Embryonic facial prominence (tissue), 1 donor: ENCODE data around the gene RASSF3.
"Not testable (repeated sequence)": the region's sequence is repeated elsewhere in the genome, so short reads cannot be mapped to it uniquely, and the experiment has no call there.

Experiments used
- DNase-seq: peaks from one replicate; pipeline ENCODE4 v3.0.0-alpha.2; 2016; ENCODE audit errors: extremely low spot score

Gene RASSF3

GRCh38 chr12:64595863-64596793 is 14.2 kb upstream of the RASSF3 start:
- DNase-seq: no peak

- no peak for DNase-seq
These were observed 11.5 kb upstream of the RASSF3 start for GRCh38 chr12:64598831-64599230.

DNA sequence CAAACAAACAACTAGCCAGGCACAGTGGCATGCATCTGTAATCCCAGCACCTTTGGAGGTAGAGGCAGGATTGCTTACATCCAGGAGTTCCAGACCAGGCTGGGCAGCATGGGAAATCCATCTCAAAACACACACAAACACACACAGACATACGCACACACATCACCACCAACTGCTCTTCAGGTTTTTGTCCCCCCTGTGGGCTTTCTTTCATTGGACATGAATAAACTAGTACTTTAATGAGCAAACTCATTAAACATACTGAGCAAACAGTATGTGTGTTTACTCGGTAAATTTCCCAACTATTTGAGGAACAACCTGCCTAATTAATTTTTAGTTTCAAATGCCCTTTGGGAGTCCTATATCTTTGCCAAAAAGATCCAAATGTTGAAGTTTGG is 10.1 kb upstream of the RASSF3 start:
- no peak for DNase-seq

GRCh38 chr12:64603183-64603841 is 7.0 kb upstream of the RASSF3 start:
- no peak for DNase-seq

GRCh38 chr12:64608901-64609535 is 1.3 kb upstream of the RASSF3 start:
- DNase-seq: no peak

DNA sequence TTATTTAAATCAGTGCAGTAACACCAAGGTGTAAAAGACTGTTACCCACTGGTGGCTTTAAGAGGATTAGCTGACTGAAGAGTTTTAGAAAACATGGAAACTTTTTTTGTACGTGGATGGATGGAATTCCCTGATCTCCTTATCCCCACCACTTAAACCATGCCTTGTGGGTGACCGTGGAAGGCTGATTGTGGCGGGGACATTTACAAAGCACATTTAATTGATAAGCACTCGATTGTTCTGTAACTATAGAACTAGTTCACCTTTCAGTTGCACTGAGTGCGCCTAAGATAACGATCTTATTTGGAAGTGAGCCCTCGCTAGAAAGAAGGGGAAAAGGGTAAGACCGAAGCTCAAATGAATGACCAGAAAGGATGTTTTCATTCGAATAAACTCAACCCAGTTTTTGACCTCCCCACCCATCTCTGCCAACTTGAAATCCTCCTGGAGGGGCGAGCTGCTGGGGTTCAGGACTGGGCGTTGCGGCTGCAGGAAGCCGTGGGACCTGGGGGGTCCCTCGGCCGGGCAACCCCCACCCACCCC is 688 bp upstream of the RASSF3 start:
- no peak for DNase-seq

- no peak for DNase-seq
These were observed 505 bp downstream of the RASSF3 start for GRCh38 chr12:64610660-64611340.

- no peak for DNase-seq
These were observed 1.3 kb downstream of the RASSF3 start for GRCh38 chr12:64611341-64612284.

- no peak for DNase-seq
These were observed 2.5 kb downstream of the RASSF3 start for GRCh38 chr12:64612843-64613242.

GRCh38 chr12:64613775-64614398 is 3.6 kb downstream of the RASSF3 start:
- DNase-seq: not testable (repeated sequence)

DNA sequence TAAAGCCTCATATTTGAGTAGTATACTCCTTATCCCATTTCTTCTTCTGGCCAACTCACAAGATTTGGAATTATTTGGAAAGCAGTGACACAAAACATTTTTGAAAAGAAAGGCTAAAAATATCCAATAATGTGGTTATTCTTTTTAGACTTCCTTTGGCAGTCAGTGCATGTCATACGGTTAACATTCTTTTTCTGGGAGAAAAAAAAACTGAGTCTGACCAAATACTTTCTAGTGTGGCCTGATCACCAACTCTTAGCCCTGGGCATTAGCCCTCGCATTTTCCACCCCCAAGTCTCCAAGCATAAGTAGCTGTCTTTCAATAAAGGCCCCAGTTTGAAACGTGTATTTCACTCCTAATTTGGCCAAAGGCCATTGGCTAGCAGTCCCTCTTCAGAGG is 5.9 kb downstream of the RASSF3 start:
- no peak for DNase-seq

DNA sequence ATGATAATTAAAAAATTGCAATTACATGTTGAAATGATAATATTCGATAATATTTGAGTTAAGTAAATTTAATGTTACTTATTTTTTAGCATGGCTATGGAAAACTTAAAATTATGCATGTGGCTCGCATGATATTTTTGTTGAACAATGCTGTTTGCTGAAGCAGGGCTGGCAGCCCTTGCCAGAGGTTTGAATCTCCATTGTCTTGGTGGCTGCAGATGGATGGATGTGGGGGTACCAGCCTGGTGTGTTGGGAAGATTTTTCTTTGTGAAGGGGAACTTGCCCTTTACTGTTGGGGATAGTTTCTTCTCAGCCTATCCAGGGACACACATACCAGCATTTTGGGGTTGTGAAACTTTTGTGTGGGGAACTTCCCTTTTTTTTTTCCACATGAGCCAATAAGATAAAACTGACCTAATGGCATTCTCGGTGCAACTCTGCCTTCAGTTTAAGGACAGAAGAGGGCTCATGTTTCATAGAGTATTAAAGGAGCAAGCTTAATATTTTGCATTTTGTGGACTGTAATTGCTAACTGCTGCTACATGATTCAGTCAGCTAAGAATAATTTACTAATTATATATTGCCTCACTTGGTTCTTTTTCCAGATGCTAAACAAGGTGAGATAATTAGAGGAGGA is 8.8 kb downstream of the RASSF3 start:
- no peak for DNase-seq

GRCh38 chr12:64621257-64621942 is 11.1 kb downstream of the RASSF3 start:
- DNase-seq: no peak

GRCh38 chr12:64624035-64624434 is 13.7 kb downstream of the RASSF3 start:
- no peak for DNase-seq

- DNase-seq: no peak
These were observed 15.2 kb downstream of the RASSF3 start for GRCh38 chr12:64625243-64626077.

DNA sequence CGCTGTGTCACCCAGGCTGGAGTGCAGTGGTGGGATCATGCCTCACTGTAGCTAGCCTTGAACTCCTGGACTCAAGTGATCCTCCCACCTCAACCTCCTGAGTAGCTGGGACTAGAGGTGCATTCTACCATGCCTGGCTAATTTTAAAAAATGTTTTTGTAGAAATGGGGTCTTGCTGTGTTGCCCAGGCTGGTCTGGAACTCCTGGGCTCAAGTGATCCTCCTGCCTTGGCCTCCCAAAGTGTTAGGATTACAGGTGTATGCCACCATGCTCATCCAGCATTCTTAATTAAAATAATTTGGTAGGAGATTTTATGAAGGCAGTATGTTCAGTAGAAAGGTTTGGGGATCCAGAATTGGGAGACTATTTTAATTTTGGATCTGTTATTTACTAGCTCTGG is 16.3 kb downstream of the RASSF3 start:
- DNase-seq: not testable (repeated sequence)

DNA sequence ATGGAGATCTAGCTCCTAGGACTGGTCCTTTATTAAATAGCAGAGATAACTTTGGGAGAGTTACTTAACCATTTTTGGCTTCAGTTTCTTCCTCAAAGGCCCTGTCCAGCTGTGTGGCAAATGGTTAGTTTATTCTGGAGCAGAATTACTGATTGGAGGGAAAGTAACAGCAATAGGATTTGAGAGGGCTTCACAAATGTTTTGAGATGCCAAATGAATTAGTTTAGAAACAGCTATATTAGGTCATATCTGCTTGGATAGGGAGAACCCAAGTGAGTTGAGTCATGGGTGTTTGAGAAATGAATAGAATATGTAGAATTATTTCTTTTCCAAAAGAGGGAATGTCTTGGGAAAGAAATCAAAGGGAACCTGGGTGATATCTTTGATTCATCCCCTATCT is 17.5 kb downstream of the RASSF3 start:
- no peak for DNase-seq

DNA sequence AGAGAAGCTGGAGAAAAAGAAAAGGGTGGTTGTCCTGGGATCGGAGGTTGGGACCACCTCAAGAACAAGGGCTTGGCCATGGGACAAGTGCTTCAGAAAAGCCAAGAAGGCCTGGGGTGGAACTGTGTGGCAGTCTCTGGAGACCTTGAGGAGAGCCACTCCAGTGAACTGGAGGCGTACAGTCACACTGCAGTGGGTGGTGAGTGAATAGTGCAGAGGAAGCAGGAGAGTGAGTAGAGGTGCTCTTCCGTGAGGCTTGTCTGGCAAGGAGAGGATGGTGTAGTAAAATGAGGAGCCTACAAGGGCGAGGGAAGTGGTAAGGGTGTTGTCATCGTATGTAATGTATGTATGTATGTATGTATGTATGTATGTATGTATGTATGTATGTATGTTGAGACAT is 20.9 kb downstream of the RASSF3 start:
- DNase-seq: no peak
